ENCODE results near the gene RBMS3. TPM values are rescaled to one million over a fixed set of nuclear protein-coding genes. Genes with fewer than 3 reads are reported as not detected.
"Not testable (repeated sequence)": the region's sequence is repeated elsewhere in the genome, so short reads cannot be mapped to it uniquely, and the experiment has no call there.

The RBMS3 gene
- total RNA-seq (2021) (5.9 and 7.9 TPM in 2 replicates), Bru-seq, nascent RNA (percentile 48 among the genes with signal in this experiment), BruChase-seq, experiment 1, labeled RNA remaining after a 2-hour chase (percentile 42 among the genes with signal in this experiment), BruChase-seq, experiment 2, labeled RNA remaining after a 6-hour chase (percentile 39 among the genes with signal in this experiment)
- long read RNA-seq, partial matches to known transcripts: 0 of 2 reads
- long read RNA-seq, other reads (novel, unspliced or antisense): 1 of 2 reads

DNA sequence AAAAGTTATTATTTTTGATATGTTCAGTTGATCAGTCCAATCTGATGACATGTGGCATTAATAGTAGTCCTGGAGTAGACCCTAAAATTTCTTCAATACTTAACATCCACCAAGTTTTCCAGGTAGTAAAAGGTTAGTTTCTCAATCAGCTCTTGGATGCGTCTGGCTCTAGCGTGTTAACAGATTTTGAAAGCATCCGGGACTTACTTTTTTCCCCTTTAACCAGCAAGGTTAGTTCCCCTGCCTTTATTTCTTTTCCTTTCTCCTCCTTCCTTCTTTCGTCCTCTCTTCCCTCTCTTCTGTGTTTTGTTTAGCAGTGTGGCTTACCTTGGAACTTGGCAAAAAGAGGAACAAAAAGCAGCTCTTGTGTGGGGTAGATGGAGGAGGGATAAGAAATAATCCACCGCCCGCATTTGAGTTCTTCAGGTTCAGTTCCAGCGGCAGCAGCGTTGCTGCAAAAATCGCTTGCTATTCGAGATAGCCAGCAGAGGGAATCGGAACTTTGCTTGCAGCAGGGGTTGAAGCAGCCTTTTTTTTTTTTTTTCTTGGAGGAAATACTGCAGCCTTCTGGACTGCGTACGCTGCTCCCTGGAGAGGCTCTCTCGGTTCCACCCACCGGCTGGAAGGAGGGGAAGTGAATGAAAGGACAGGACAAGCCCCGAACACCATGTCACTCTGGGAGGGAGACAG is at the start of gene RBMS3:
RBMS3 (plus strand) TSS at position 668 of the 690 bp plus-strand sequence.
- no TSS peak for BruUV-seq (replicated peaks)
- DNase-seq (ENCODE audit: low spot score): peak; percentile 97
- no peaks in the 10 kb centered on the region for H3K9me3 ChIP-seq (ENCODE audit: low read depth, low read length, poor library complexity, severe bottlenecking)
- H3K4me1 ChIP-seq (ENCODE audit: insufficient read depth, low read length, poor library complexity, severe bottlenecking): peaks cover 20% of the 10 kb centered on the region
- intact Hi-C loops (cut with micrococcal nuclease; ENCODE audit: unreplicated experiment): loop anchor here (2.0 to 10.0 kb wide), 6 partner anchors 57 to 754 kb away; no protein-coding TSS in a partner anchor
- TF ChIP-seq, protein P1, sequence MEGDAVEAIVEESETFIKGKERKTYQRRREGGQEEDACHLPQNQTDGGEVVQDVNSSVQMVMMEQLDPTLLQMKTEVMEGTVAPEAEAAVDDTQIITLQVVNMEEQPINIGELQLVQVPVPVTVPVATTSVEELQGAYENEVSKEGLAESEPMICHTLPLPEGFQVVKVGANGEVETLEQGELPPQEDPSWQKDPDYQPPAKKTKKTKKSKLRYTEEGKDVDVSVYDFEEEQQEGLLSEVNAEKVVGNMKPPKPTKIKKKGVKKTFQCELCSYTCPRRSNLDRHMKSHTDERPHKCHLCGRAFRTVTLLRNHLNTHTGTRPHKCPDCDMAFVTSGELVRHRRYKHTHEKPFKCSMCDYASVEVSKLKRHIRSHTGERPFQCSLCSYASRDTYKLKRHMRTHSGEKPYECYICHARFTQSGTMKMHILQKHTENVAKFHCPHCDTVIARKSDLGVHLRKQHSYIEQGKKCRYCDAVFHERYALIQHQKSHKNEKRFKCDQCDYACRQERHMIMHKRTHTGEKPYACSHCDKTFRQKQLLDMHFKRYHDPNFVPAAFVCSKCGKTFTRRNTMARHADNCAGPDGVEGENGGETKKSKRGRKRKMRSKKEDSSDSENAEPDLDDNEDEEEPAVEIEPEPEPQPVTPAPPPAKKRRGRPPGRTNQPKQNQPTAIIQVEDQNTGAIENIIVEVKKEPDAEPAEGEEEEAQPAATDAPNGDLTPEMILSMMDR (conservative IDR thresholded peaks at IDR 0.05; ENCODE audit: low read depth, low read length): peak; percentile 66
- TF ChIP-seq EZH2 (IDR thresholded peaks at IDR 0.05; ENCODE audit: borderline replicate concordance, low read depth, low read length, poor library complexity, severe bottlenecking): no peak
- ChIA-PET POLR2A (ENCODE audit: low non-redundant PET) (interaction anchor here (1.0 kb wide), 1 partner anchor 41 kb away, joined by 7 read pairs; no protein-coding TSS in a partner anchor), CTCF (interaction anchor here (0.6 to 1.2 kb wide), 4 partner anchors 54 to 665 kb away, joined by 3 to 7 read pairs (median 4); no protein-coding TSS in a partner anchor)
- H3K4me3 ChIP-seq (ENCODE audit: low read depth, low read length, poor library complexity, severe bottlenecking): peak within 1 kb of the TSS; percentile 59
- peak within 1 kb of the TSS; percentile 67 for H3K27ac ChIP-seq (ENCODE audit: low read depth, low read length, poor library complexity, severe bottlenecking)
- H3K36me3 ChIP-seq (ENCODE audit: insufficient read depth, low read length, poor library complexity, severe bottlenecking): no peaks in the 10 kb centered on the region
- no peaks in the 10 kb centered on the region for H3K27me3 ChIP-seq (replicated peaks; ENCODE audit: insufficient read depth, low read depth, low read length, poor library complexity)

- H3K27me3 ChIP-seq (replicated peaks; ENCODE audit: insufficient read depth, low read depth, low read length, poor library complexity); H3K4me3 ChIP-seq (ENCODE audit: low read depth, low read length, poor library complexity, severe bottlenecking); H3K4me1 ChIP-seq (ENCODE audit: insufficient read depth, low read length, poor library complexity, severe bottlenecking); BruUV-seq (replicated peaks); H3K27ac ChIP-seq (ENCODE audit: low read depth, low read length, poor library complexity, severe bottlenecking); H3K9me3 ChIP-seq (ENCODE audit: low read depth, low read length, poor library complexity, severe bottlenecking); intact Hi-C loops (cut with micrococcal nuclease; ENCODE audit: unreplicated experiment); DNase-seq (ENCODE audit: low spot score); H3K36me3 ChIP-seq (ENCODE audit: insufficient read depth, low read length, poor library complexity, severe bottlenecking): not testable (repeated sequence)
- CTCF ChIA-PET: interaction anchor here (1.1 kb wide), 1 partner anchor 22 kb away, joined by 5 read pairs; no protein-coding TSS in a partner anchor
- POLR2A ChIA-PET (ENCODE audit: low non-redundant PET): interaction anchor here (0.6 to 0.8 kb wide), 2 partner anchors 146 to 850 kb away, joined by 3 to 6 read pairs; no protein-coding TSS in a partner anchor
Observed at GRCh38 chr3:29233126-29233525, 47.7 kb upstream of the RBMS3 start.

- Histone ChIP-seq H3K36me3 (ENCODE audit: insufficient read depth, low read length, poor library complexity, severe bottlenecking) (no peaks in the 10 kb centered on the region), H3K27ac (ENCODE audit: low read depth, low read length, poor library complexity, severe bottlenecking) (no peak overlapping the region), H3K9me3 (ENCODE audit: low read depth, low read length, poor library complexity, severe bottlenecking) (no peaks in the 10 kb centered on the region), H3K4me1 (ENCODE audit: insufficient read depth, low read length, poor library complexity, severe bottlenecking) (peaks cover 19% of the 10 kb centered on the region), H3K4me3 (ENCODE audit: low read depth, low read length, poor library complexity, severe bottlenecking) (no peak overlapping the region), H3K27me3 (replicated peaks; ENCODE audit: insufficient read depth, low read depth, low read length, poor library complexity) (no peaks in the 10 kb centered on the region)
- intact Hi-C loops (cut with micrococcal nuclease; ENCODE audit: unreplicated experiment): no loop called here
- no peak for TF ChIP-seq EZH2 (IDR thresholded peaks at IDR 0.05; ENCODE audit: borderline replicate concordance, low read depth, low read length, poor library complexity, severe bottlenecking)
- TF ChIP-seq, protein P1 (conservative IDR thresholded peaks at IDR 0.05; ENCODE audit: low read depth, low read length): no peak
- ChIA-PET POLR2A (ENCODE audit: low non-redundant PET) (no interaction called here), CTCF (no interaction called here)
- no TSS peak for BruUV-seq (replicated peaks)
- DNase-seq (ENCODE audit: low spot score): no peak
Observed at GRCh38 chr3:29236146-29236840, 44.6 kb upstream of the RBMS3 start.

Measured in A673 (cell line).